PC-9 (cell line): ENCODE data around the gene SLC25A29. TPM values are rescaled to one million over a fixed set of nuclear protein-coding genes. Genes with fewer than 3 reads are reported as not detected.

Source experiments
- BruUV-seq: library from RNA; stranded (reverse); fragments of 400-500 nt; replicated peaks from 2 replicates; lab custom pipeline; 2021; lab: Mats Ljungman, UMichigan
- CTCF ChIA-PET: fragments of 300-600 bp; sonication (Branson Sonifier 250); formaldehyde crosslinking; loops from one replicate; lab custom pipeline; 2022; ENCODE audit warnings: antibody characterized with exemption; lab: Charles Lee
- POLR2A ChIA-PET: fragments of 300-600 bp; sonication (Branson Sonifier 250); formaldehyde crosslinking; loops from one replicate; lab custom pipeline; 2022; ENCODE audit warnings: antibody characterized with exemption; ENCODE audit not compliant: unreplicated experiment; lab: Charles Lee
- DNase-seq, 2 experiments: peaks; one replicate each; pipeline versions ENCODE4 v3.0.0 to v3.0.0-alpha.2; 2015 to 2022; ENCODE audit warnings: mixed read lengths in 1 of 2
- H2AFZ ChIP-seq: fragments of 200-600 bp; sonication (generic); 2 replicates; pipeline ENCODE4 v1.8.1; 2017; ENCODE audit warnings: antibody characterized with exemption
- H3F3A ChIP-seq: fragments of 200-600 bp; sonication (generic); 2 replicates; pipeline ENCODE4 v1.8.1; 2017; ENCODE audit warnings: antibody characterized with exemption, mild to moderate bottlenecking, low read depth; ENCODE audit not compliant: insufficient read depth
- H3K27ac ChIP-seq: fragments of 200-600 bp; sonication (generic); 2 replicates; pipeline ENCODE4 v1.6.1; 2016; ENCODE audit warnings: mixed run types
- H3K27me3 ChIP-seq: fragments of 200-600 bp; sonication (generic); 2 replicates; pipeline ENCODE4 v1.6.1; 2016; ENCODE audit warnings: low read depth, mixed run types; ENCODE audit not compliant: insufficient read depth
- H3K36me3 ChIP-seq: fragments of 200-600 bp; sonication (generic); 2 replicates; pipeline ENCODE4 v1.6.1; 2016; ENCODE audit warnings: low read depth, mixed run types
- H3K4me1 ChIP-seq: fragments of 200-600 bp; sonication (generic); replicated peaks from 2 replicates; pipeline ENCODE4 v1.6.1; 2016; ENCODE audit warnings: mixed run types; ENCODE audit not compliant: insufficient read depth
- H3K4me2 ChIP-seq: fragments of 200-600 bp; sonication (generic); 2 replicates; pipeline ENCODE4 v1.6.1; 2017; ENCODE audit warnings: mixed run types
- H3K4me3 ChIP-seq: fragments of 200-600 bp; sonication (generic); 2 replicates; pipeline ENCODE4 v1.6.1; 2016; ENCODE audit warnings: mixed run types
- H3K79me2 ChIP-seq: fragments of 200-600 bp; sonication (generic); 2 replicates; pipeline ENCODE4 v1.6.1; 2017; ENCODE audit warnings: low read depth, mixed run types
- H3K9me2 ChIP-seq: fragments of 200-600 bp; sonication (generic); 2 replicates; pipeline ENCODE4 v1.8.1; 2017; ENCODE audit warnings: mild to moderate bottlenecking; ENCODE audit not compliant: insufficient read depth
- H3K9me3 ChIP-seq: fragments of 200-600 bp; sonication (generic); 2 replicates; pipeline ENCODE4 v1.8.1; 2016; ENCODE audit warnings: low read depth; ENCODE audit not compliant: insufficient read depth
- H4K20me1 ChIP-seq: fragments of 200-600 bp; sonication (generic); 2 replicates; pipeline ENCODE4 v1.8.1; 2017; ENCODE audit not compliant: insufficient read depth
- CTCF ChIP-seq: fragments of 200-600 bp; sonication (generic); conservative IDR thresholded peaks from 2 replicates; pipeline ENCODE4 v1.6.1; 2017; ENCODE audit warnings: mixed run types, antibody characterized with exemption, mild to moderate bottlenecking, moderate library complexity
- EZH2 ChIP-seq: fragments of 200-600 bp; sonication (generic); IDR thresholded peaks from 2 replicates; pipeline ENCODE4 v1.8.0; 2017; ENCODE audit warnings: antibody characterized with exemption, low read depth
- intact Hi-C: fragments of 100-400 bp; cut with micrococcal nuclease; formaldehyde crosslinking; loops from one replicate; pipeline ENCODE4 v1.10.0; 2022; ENCODE audit not compliant: unreplicated experiment
- total RNA-seq: library from RNA; stranded (reverse); gene quantifications from 2 replicates; pipeline ENCODE4 v1.2.3, GENCODE V29; 2021

Gene SLC25A29
- total RNA-seq, 1 experiment from 2014 or later, result 6.9 TPM

DNA sequence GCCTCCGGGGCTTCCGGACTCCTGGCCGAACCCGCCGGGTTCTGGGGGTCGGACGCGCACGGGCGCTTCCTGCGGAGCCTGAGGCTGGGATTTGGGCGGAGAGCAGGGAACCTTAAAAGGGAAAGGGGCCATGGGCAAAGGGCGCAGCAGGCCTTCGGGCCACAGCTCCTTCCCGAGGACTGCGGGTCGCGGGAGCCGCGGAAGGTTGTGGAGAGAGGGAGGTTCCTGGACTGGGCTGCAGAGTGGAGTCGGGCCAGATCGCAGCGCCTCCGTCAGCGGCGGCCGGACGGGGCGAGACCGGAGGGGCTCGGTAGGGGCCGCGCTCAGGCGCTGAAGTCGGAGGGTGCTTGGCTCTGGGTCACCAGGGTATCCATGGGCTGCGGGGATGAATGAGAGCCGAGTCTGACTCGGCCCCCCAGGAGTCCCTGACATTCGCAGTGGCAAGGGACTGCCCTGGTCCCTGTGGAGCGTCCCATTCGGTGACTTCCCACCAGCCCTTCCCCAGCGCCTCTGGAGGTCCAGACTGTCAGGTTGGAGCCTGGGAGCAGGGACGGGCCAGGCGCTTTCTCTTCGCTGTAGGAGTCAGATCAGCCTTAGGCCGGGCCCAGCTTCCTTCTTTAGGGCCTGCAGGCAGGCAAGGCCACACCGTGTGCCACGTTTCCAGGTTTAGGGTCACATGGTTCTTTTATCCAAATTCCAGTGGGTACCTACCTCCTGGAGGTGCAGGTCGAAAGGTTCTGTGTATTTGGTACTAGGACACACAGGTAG, 938 bp upstream of the SLC25A29 start:
- Histone ChIP-seq H3K9me2 (no peaks in the 10 kb centered on the region), H3K9me3 (no peaks in the 10 kb centered on the region), H3K4me3 (peak overlapping the region; percentile 52; the same call in 1 of the 2 replicates), H3K27ac (no peak overlapping the region), H3K4me2 (peak overlapping the region; percentile 68), H3K27me3 (no peaks in the 10 kb centered on the region), H4K20me1 (no peaks in the 10 kb centered on the region), H3K4me1 (peaks cover 5% of the 10 kb centered on the region; the same call in 1 of the 2 replicates), H2AFZ (no peak overlapping the region), H3K79me2 (no peaks in the 10 kb centered on the region), H3F3A (peaks cover 8% of the 10 kb centered on the region; the same call in 1 of the 2 replicates), H3K36me3 (no peaks in the 10 kb centered on the region)
- BruUV-seq, result no TSS peak
- DNase-seq, result no peak
- intact Hi-C loops, result loop anchor here (5.0 kb wide), 1 partner anchor 70 kb away; the partner anchor contains the start of gene WDR25
- TF ChIP-seq EZH2 (no peak), CTCF (no peak)
- ChIA-PET CTCF (no interaction called here), POLR2A (no interaction called here)

- H4K20me1 ChIP-seq, result no peaks in the 10 kb centered on the region
- H3K9me3 ChIP-seq, result no peaks in the 10 kb centered on the region
- peaks cover 11% of the 10 kb centered on the region; the same call in 1 of the 2 replicates for H3F3A ChIP-seq
- BruUV-seq, result no TSS peak
- no peak overlapping the region for H2AFZ ChIP-seq
- no peak overlapping the region; the same call in 1 of the 2 replicates for H3K4me3 ChIP-seq
- no peak overlapping the region for H3K27ac ChIP-seq
- no peak for DNase-seq
- no peaks in the 10 kb centered on the region for H3K9me2 ChIP-seq
- no peaks in the 10 kb centered on the region for H3K79me2 ChIP-seq
- no peaks in the 10 kb centered on the region for H3K36me3 ChIP-seq
- intact Hi-C loops, result loop anchor here (5.0 kb wide), 1 partner anchor 72 kb away; the partner anchor contains the start of gene WDR25
- H3K27me3 ChIP-seq, result no peaks in the 10 kb centered on the region
- CTCF ChIA-PET, result no interaction called here
- TF ChIP-seq CTCF (no peak), EZH2 (no peak)
- POLR2A ChIA-PET, result no interaction called here
- H3K4me1 ChIP-seq, result peaks cover 5% of the 10 kb centered on the region; the same call in 1 of the 2 replicates
- peak overlapping the region; percentile 68; the same call in 1 of the 2 replicates for H3K4me2 ChIP-seq
Measured at GRCh38 chr14:100305324-100306100, 732 bp downstream of the SLC25A29 start.

GRCh38 chr14:100304825-100305323, 1.4 kb downstream of the SLC25A29 start:
- Histone ChIP-seq H3K27ac (no peak overlapping the region), H3K4me3 (no peak overlapping the region), H3K79me2 (no peaks in the 10 kb centered on the region), H3F3A (peaks cover 11% of the 10 kb centered on the region; the same call in 1 of the 2 replicates), H3K4me1 (peaks cover 5% of the 10 kb centered on the region; the same call in 1 of the 2 replicates), H3K27me3 (no peaks in the 10 kb centered on the region), H3K9me3 (no peaks in the 10 kb centered on the region), H4K20me1 (no peaks in the 10 kb centered on the region), H3K4me2 (no peak overlapping the region), H2AFZ (no peak overlapping the region), H3K36me3 (no peaks in the 10 kb centered on the region), H3K9me2 (no peaks in the 10 kb centered on the region)
- ChIA-PET CTCF (no interaction called here), POLR2A (interaction anchor here (0.7 kb wide), 1 partner anchor 824 kb away, joined by 5 read pairs; the partner anchor contains the start of gene SETD3)
- no TSS peak for BruUV-seq
- intact Hi-C loops, result loop anchor here (5.0 kb wide), 1 partner anchor 72 kb away; the partner anchor contains the start of gene WDR25
- DNase-seq, result peak in 1 of 2 experiments; percentile 38
- TF ChIP-seq CTCF (no peak), EZH2 (no peak)
